Measurements from ENCODE around the gene STRIP1. TPM values are rescaled to one million over a fixed set of nuclear protein-coding genes. Genes with fewer than 3 reads are reported as not detected.

Gene STRIP1
- total and polyA plus RNA-seq, 2 donors, result 20.8 to 21.6 TPM

GRCh38 chr1:110053552-110054428 is 19.4 kb downstream of the STRIP1 start:
- no peaks in the 10 kb centered on the region for H3K27me3 ChIP-seq (ENCODE audit: control insufficient read depth in 2 of 2, insufficient read depth in 1 of 2, low read length in 1 of 2)
- peaks cover 0 to under 1% of the 10 kb centered on the region in 2 donors for H3K4me1 ChIP-seq (ENCODE audit: control insufficient read depth in 2 of 2, insufficient read depth in 2 of 2, low read length in 2 of 2)
- H3K27ac ChIP-seq (ENCODE audit: low read depth in 1 of 2, low read length in 1 of 2), result no peak overlapping the region
- DNase-seq (ENCODE audit: low read depth in 6 of 9, low spot score in 9 of 9), result peak in 4 of 9 donors; percentile 31 to 67 (median 48)
- H3K4me3 ChIP-seq (ENCODE audit: low read length in 2 of 2), result no peak overlapping the region
- 93% methylated on average over 16 of the region's 16 CpGs for WGBS
- no peaks in the 10 kb centered on the region for H3K9me3 ChIP-seq (ENCODE audit: control insufficient read depth in 2 of 2, insufficient read depth in 1 of 2, low read length in 1 of 2)
- H3K36me3 ChIP-seq (ENCODE audit: control insufficient read depth in 2 of 2, insufficient read depth in 2 of 2, low read length in 1 of 2), result peaks cover 96 to 99% of the 10 kb centered on the region in 2 donors

DNA sequence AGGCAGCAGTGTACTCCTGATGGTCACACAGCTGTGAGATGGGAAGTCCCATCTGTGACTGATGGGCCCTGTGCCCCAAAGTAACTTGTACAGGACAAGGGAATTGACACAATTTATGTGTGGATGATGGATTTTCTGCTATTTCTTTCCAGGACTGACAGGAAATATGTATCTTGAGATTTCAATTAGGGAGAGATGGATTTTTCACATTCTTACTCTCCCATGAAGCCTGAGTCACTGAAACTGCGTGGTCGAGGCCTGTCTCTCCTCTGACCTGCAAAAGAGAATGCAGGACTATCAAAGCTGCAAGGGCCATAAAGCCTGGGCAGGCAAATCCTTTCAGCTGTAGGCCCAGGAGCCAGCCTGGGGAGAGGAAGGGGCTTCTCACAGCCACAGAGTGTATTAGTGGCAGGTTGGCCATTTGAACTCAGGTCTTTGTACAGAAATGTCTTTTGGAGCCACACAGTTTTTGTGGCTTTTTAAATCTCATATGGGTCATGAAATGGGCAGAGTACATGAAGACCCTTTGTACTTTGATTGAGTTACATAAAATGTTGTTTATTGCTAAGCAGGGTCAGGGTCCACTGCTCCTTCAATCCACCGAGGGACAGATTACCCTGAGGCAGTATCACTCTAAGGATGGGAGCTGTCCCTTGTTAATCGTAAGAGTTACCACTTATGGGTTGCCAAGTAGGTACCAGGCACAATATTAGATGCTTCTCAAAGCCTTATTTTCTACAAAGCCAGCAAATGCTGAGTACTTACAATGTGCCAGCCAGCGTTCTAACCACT is 21.3 kb downstream of the STRIP1 start:
- Histone ChIP-seq H3K27me3 (ENCODE audit: control insufficient read depth in 2 of 2, insufficient read depth in 1 of 2, low read length in 1 of 2) (no peaks in the 10 kb centered on the region), H3K4me1 (ENCODE audit: control insufficient read depth in 2 of 2, insufficient read depth in 2 of 2, low read length in 2 of 2) (peaks cover 0 to 2% of the 10 kb centered on the region in 2 donors), H3K9me3 (ENCODE audit: control insufficient read depth in 2 of 2, insufficient read depth in 1 of 2, low read length in 1 of 2) (no peaks in the 10 kb centered on the region), H3K4me3 (ENCODE audit: low read length in 2 of 2) (no peak overlapping the region), H3K36me3 (ENCODE audit: control insufficient read depth in 2 of 2, insufficient read depth in 2 of 2, low read length in 1 of 2) (peaks cover 83 to 84% of the 10 kb centered on the region in 2 donors), H3K27ac (ENCODE audit: low read depth in 1 of 2, low read length in 1 of 2) (no peak overlapping the region)
- DNase-seq (ENCODE audit: low read depth in 6 of 9, low spot score in 9 of 9), result no peak
- WGBS, result 97% methylated on average over 5 of the region's 5 CpGs

DNA sequence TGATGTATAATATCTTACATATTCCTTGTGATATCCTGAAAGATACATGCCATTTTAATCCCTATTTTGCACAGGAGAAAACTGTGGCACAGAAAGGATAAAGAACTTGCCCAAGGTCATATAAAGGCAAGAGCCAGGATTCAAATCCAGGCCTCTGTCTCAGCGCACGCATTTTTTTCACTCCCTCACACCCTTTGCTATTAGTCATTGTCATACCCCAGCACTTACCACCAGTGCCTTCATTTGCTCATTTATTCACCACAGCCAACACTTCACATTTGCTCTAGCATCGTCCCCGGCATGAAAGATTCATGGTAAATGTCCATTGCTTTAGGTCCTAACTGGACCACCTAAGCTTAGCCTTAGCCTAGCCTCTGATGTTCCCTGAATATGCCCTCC is 21.9 kb downstream of the STRIP1 start:
- no peaks in the 10 kb centered on the region for H3K9me3 ChIP-seq (ENCODE audit: control insufficient read depth in 2 of 2, insufficient read depth in 1 of 2, low read length in 1 of 2)
- no peak for DNase-seq (ENCODE audit: low read depth in 6 of 9, low spot score in 9 of 9)
- peaks cover 79 to 82% of the 10 kb centered on the region in 2 donors for H3K36me3 ChIP-seq (ENCODE audit: control insufficient read depth in 2 of 2, insufficient read depth in 2 of 2, low read length in 1 of 2)
- H3K4me1 ChIP-seq (ENCODE audit: control insufficient read depth in 2 of 2, insufficient read depth in 2 of 2, low read length in 2 of 2), result peaks cover 0 to 2% of the 10 kb centered on the region in 2 donors
- H3K27me3 ChIP-seq (ENCODE audit: control insufficient read depth in 2 of 2, insufficient read depth in 1 of 2, low read length in 1 of 2), result no peaks in the 10 kb centered on the region
- H3K4me3 ChIP-seq (ENCODE audit: low read length in 2 of 2), result no peak overlapping the region
- 95% methylated on average over 4 of the region's 4 CpGs for WGBS
- no peak overlapping the region for H3K27ac ChIP-seq (ENCODE audit: low read depth in 1 of 2, low read length in 1 of 2)

DNA sequence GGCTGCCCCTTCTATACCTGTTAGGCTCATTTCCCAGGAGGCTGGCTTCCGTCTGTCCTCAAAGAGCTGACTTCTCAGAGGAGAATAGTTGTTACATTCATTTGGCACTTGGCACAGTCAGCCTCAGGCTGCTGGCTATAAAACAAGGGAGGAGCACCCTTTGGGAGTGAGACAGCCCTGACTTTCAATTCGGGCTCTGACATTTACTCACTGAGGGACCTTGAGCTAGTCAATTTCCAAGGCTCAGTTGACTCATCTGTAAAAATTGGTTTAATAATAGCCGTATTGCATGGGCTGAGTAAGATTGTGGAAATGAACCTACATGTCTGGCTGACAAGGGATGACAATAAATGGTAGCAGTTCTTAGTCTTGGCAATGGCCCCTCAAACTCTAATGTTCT is 22.4 kb downstream of the STRIP1 start:
- no peaks in the 10 kb centered on the region for H3K9me3 ChIP-seq (ENCODE audit: control insufficient read depth in 2 of 2, insufficient read depth in 1 of 2, low read length in 1 of 2)
- no peak overlapping the region for H3K27ac ChIP-seq (ENCODE audit: low read depth in 1 of 2, low read length in 1 of 2)
- DNase-seq (ENCODE audit: low read depth in 6 of 9, low spot score in 9 of 9), result no peak
- H3K36me3 ChIP-seq (ENCODE audit: control insufficient read depth in 2 of 2, insufficient read depth in 2 of 2, low read length in 1 of 2), result peaks cover 74 to 82% of the 10 kb centered on the region in 2 donors
- no peak overlapping the region for H3K4me3 ChIP-seq (ENCODE audit: low read length in 2 of 2)
- peaks cover 0 to 2% of the 10 kb centered on the region in 2 donors for H3K4me1 ChIP-seq (ENCODE audit: control insufficient read depth in 2 of 2, insufficient read depth in 2 of 2, low read length in 2 of 2)
- H3K27me3 ChIP-seq (ENCODE audit: control insufficient read depth in 2 of 2, insufficient read depth in 1 of 2, low read length in 1 of 2), result no peaks in the 10 kb centered on the region
- WGBS, result 99% methylated on average over 3 of the region's 3 CpGs

GRCh38 chr1:110057963-110058518 is 23.6 kb downstream of the STRIP1 start:
- Histone ChIP-seq H3K9me3 (ENCODE audit: control insufficient read depth in 2 of 2, insufficient read depth in 1 of 2, low read length in 1 of 2) (no peaks in the 10 kb centered on the region), H3K27me3 (ENCODE audit: control insufficient read depth in 2 of 2, insufficient read depth in 1 of 2, low read length in 1 of 2) (no peaks in the 10 kb centered on the region), H3K36me3 (ENCODE audit: control insufficient read depth in 2 of 2, insufficient read depth in 2 of 2, low read length in 1 of 2) (peaks cover 61 to 72% of the 10 kb centered on the region in 2 donors), H3K4me1 (ENCODE audit: control insufficient read depth in 2 of 2, insufficient read depth in 2 of 2, low read length in 2 of 2) (peaks cover 0 to 2% of the 10 kb centered on the region in 2 donors), H3K4me3 (ENCODE audit: low read length in 2 of 2) (no peak overlapping the region), H3K27ac (ENCODE audit: low read depth in 1 of 2, low read length in 1 of 2) (no peak overlapping the region)
- 96% methylated on average over 7 of the region's 7 CpGs for WGBS
- DNase-seq (ENCODE audit: low read depth in 6 of 9, low spot score in 9 of 9), result no peak

GRCh38 chr1:110058591-110058990 is 24.2 kb downstream of the STRIP1 start:
- Histone ChIP-seq H3K9me3 (ENCODE audit: control insufficient read depth in 2 of 2, insufficient read depth in 1 of 2, low read length in 1 of 2) (no peaks in the 10 kb centered on the region), H3K36me3 (ENCODE audit: control insufficient read depth in 2 of 2, insufficient read depth in 2 of 2, low read length in 1 of 2) (peaks cover 56 to 67% of the 10 kb centered on the region in 2 donors), H3K27me3 (ENCODE audit: control insufficient read depth in 2 of 2, insufficient read depth in 1 of 2, low read length in 1 of 2) (no peaks in the 10 kb centered on the region), H3K27ac (ENCODE audit: low read depth in 1 of 2, low read length in 1 of 2) (no peak overlapping the region), H3K4me1 (ENCODE audit: control insufficient read depth in 2 of 2, insufficient read depth in 2 of 2, low read length in 2 of 2) (peaks cover 0 to 2% of the 10 kb centered on the region in 2 donors), H3K4me3 (ENCODE audit: low read length in 2 of 2) (no peak overlapping the region)
- WGBS, result 95% methylated on average over 1 of the region's 1 CpG
- DNase-seq (ENCODE audit: low read depth in 6 of 9, low spot score in 9 of 9), result no peak

- Histone ChIP-seq H3K27ac (ENCODE audit: low read depth in 1 of 2, low read length in 1 of 2) (no peak overlapping the region), H3K27me3 (ENCODE audit: control insufficient read depth in 2 of 2, insufficient read depth in 1 of 2, low read length in 1 of 2) (peaks cover 0 to 4% of the 10 kb centered on the region in 2 donors), H3K4me1 (ENCODE audit: control insufficient read depth in 2 of 2, insufficient read depth in 2 of 2, low read length in 2 of 2) (peaks cover 0 to 2% of the 10 kb centered on the region in 2 donors), H3K36me3 (ENCODE audit: control insufficient read depth in 2 of 2, insufficient read depth in 2 of 2, low read length in 1 of 2) (peaks cover 49 to 60% of the 10 kb centered on the region in 2 donors), H3K4me3 (ENCODE audit: low read length in 2 of 2) (no peak overlapping the region), H3K9me3 (ENCODE audit: control insufficient read depth in 2 of 2, insufficient read depth in 1 of 2, low read length in 1 of 2) (no peaks in the 10 kb centered on the region)
- 85% methylated on average over 6 of the region's 6 CpGs for WGBS
- DNase-seq (ENCODE audit: low read depth in 6 of 9, low spot score in 9 of 9), result no peak
These were observed 24.9 kb downstream of the STRIP1 start for GRCh38 chr1:110059133-110059863.

DNA sequence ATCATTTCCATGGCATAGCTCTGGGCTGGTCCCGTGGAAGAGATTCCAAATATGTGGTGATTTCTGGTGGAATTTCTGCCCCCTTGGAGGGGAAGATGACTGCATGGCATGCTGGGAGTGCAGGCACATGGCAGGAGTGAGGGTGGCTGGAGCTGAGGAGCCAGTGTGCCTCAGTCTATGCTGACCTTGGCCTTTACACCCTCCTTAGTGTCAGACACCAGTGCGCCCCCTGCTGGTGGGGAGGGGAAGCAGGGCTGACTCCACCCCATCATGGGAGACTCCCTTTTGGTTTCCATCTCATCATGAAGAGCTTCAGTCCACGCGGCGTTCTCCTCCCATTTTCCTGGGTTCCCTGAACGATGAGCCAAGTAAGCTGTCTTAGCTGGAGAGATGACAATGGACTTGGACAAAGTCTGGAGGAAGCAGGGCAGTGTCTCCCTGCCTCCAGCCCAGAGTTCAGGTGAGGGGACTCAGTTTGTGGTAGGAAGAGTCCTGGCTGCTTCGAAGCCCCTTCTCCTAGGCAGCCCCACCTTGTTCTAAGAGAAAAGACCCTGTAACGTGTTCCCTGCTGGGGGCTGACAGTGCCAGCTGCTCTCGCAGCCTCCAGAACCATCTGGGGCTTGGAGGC is 25.7 kb downstream of the STRIP1 start:
- H3K4me1 ChIP-seq (ENCODE audit: control insufficient read depth in 2 of 2, insufficient read depth in 2 of 2, low read length in 2 of 2), result peaks cover 0 to 2% of the 10 kb centered on the region in 2 donors
- peak in 3 of 9 donors; percentile 24 to 55 (median 44) for DNase-seq (ENCODE audit: low read depth in 6 of 9, low spot score in 9 of 9)
- WGBS, result 95% methylated on average over 9 of the region's 9 CpGs

More for the DNA sequence above, 25.7 kb downstream of the STRIP1 start:
- Histone ChIP-seq H3K27ac (ENCODE audit: low read depth in 1 of 2, low read length in 1 of 2) (no peak overlapping the region), H3K9me3 (ENCODE audit: control insufficient read depth in 2 of 2, insufficient read depth in 1 of 2, low read length in 1 of 2) (no peaks in the 10 kb centered on the region), H3K27me3 (ENCODE audit: control insufficient read depth in 2 of 2, insufficient read depth in 1 of 2, low read length in 1 of 2) (peaks cover 2 to 12% of the 10 kb centered on the region in 2 donors), H3K36me3 (ENCODE audit: control insufficient read depth in 2 of 2, insufficient read depth in 2 of 2, low read length in 1 of 2) (peaks cover 40 to 51% of the 10 kb centered on the region in 2 donors), H3K4me3 (ENCODE audit: low read length in 2 of 2) (no peak overlapping the region)

All from thymus (tissue), 11 donors.